Thymus (tissue), 11 donors: ENCODE data around the gene ZMYND19. TPM values are rescaled to one million over a fixed set of nuclear protein-coding genes. Genes with fewer than 3 reads are reported as not detected.

ENCODE experiments used
- DNase-seq, 9 donors: peaks; one replicate each; pipeline ENCODE4 v3.0.0-alpha.2; 2013; ENCODE audit warnings: low spot score in 9 of 9, low read depth in 6 of 9, missing footprints in 1 of 9
- H3K27ac ChIP-seq, 2 donors: one replicate each; pipeline ENCODE4 v1.5.1; 2013; ENCODE audit warnings: control low read depth in 1 of 2, low read depth in 1 of 2, low read length in 1 of 2, mild to moderate bottlenecking in 1 of 2, moderate library complexity in 1 of 2
- H3K27me3 ChIP-seq, 2 donors: one replicate each; pipeline ENCODE4 v1.5.1; 2013; ENCODE audit warnings: low read length in 1 of 2; ENCODE audit not compliant: control insufficient read depth in 2 of 2, insufficient read depth in 1 of 2
- H3K36me3 ChIP-seq, 2 donors: one replicate each; pipeline ENCODE4 v1.5.1; 2013; ENCODE audit warnings: low read length in 1 of 2, mild to moderate bottlenecking in 1 of 2, moderate library complexity in 1 of 2; ENCODE audit not compliant: control insufficient read depth in 2 of 2, insufficient read depth in 2 of 2
- H3K4me1 ChIP-seq, 2 donors: one replicate each; pipeline ENCODE4 v1.5.1; 2013; ENCODE audit warnings: low read length in 2 of 2; ENCODE audit not compliant: control insufficient read depth in 2 of 2, insufficient read depth in 2 of 2
- H3K4me3 ChIP-seq, 2 donors: one replicate each; pipeline ENCODE4 v1.5.1; 2013; ENCODE audit warnings: low read length in 2 of 2, control low read depth in 1 of 2, mild to moderate bottlenecking in 1 of 2
- H3K9me3 ChIP-seq, 2 donors: one replicate each; pipeline ENCODE4 v1.5.1; 2013; ENCODE audit warnings: low read length in 1 of 2, mild to moderate bottlenecking in 1 of 2; ENCODE audit not compliant: control insufficient read depth in 2 of 2, insufficient read depth in 1 of 2
- WGBS: extraction: QIAGEN DNeasy Blood & Tissue Kit; methylation state at CpG from one replicate; pipeline ENCODE4 v1.1.7; 2013; 5-methylcytosine and 5-hydroxymethylcytosine counted together
- polyA plus RNA-seq: library from polyadenylated mRNA; stranded (reverse); fragments of 200-250 nt; gene quantifications from one replicate; pipeline ENCODE4 v1.2.3, GENCODE V29; 2013
- total RNA-seq: library from RNA; stranded (reverse); fragments of 120-200 nt; gene quantifications from one replicate; pipeline ENCODE4 v1.2.4, GENCODE V29; 2013
- donor health status: healthy.

Gene ZMYND19
- total and polyA plus RNA-seq, 2 donors: 20.7 to 20.9 TPM

DNA sequence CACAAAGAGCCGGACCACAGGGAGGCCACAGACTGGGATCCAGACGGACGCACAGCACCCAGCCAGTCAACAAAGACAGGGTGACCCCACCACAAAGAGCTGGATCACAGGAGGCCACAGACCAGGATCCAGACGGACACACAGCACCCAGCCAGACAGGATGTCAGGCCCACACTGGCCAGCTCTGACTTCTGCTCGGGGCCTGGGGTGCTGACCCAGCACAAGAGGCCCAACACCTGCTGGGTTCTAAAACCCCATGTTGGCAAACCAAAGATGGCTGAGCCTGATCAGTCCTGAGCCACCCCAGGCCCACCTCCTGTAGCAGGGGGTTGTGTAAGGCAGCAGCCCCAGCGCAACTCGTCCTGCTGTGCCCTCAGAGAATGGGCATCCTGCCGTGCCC is 6.4 kb downstream of the ZMYND19 start:
- Histone ChIP-seq H3K27me3 (no peaks in the 10 kb centered on the region), H3K36me3 (peaks cover 43 to 66% of the 10 kb centered on the region in 2 donors), H3K27ac (no peak overlapping the region), H3K4me3 (no peak overlapping the region), H3K4me1 (peaks cover 3 to 10% of the 10 kb centered on the region in 2 donors), H3K9me3 (no peaks in the 10 kb centered on the region)
- WGBS: 95% methylated on average over 8 of the region's 8 CpGs
- no peak for DNase-seq

DNA sequence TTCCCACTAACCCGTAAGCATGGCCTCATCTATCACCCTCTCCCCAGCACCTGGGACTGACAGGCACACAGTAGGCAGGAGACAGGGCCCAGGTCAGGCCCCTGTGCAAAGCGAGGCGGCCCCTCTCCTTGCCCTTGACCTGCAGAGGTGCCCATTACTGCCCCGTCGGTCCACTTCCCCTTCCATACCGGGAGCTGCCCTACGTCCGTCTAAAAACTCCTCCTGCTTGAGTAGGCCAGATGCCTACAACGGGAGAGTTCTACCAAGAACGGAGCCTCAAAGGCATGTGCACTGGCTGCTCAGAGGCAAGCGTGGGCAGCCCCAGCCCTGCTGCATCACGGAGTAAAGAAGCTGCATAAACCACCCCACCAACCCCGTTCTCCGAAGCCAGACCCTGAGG is 7.0 kb downstream of the ZMYND19 start:
- no peak for DNase-seq
- Histone ChIP-seq H3K9me3 (no peaks in the 10 kb centered on the region), H3K4me1 (peaks cover 3 to 6% of the 10 kb centered on the region in 2 donors), H3K36me3 (peaks cover 41 to 61% of the 10 kb centered on the region in 2 donors), H3K4me3 (no peak overlapping the region), H3K27me3 (no peaks in the 10 kb centered on the region), H3K27ac (no peak overlapping the region)
- 96% methylated on average over 14 of the region's 14 CpGs for WGBS

DNA sequence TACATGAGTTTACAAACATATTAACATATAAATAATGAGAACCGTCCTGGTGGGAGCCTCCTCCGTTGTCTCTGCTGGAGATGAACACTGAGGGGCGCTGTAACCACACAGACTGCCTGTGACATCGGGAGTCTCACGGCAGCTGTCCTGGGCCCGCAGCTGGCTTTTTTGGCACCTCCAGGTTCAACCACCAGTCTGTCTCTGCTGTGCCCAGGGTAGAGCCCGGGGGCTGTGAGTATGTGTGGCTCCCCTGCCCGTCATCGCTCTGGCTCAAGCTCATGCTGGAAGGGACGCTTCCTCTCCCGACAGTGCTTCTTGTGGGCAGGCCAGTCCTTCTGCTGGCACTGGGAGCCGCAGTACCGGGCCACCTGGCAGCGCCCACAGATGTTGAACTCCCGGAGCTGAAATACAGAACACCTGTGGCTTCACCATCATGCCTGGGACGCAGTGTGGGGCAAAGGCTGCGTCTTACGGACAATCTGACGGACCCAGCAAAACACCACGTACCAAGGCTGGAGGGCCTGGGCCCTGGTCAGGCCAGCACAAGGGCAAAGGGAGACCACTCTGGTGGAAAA is 7.9 kb downstream of the ZMYND19 start:
- no peak overlapping the region for H3K4me3 ChIP-seq
- H3K4me1 ChIP-seq: peaks cover 10% of the 10 kb centered on the region in 2 donors
- H3K27me3 ChIP-seq: no peaks in the 10 kb centered on the region
- WGBS: 94% methylated on average over 20 of the region's 20 CpGs
- DNase-seq: no peak
- H3K9me3 ChIP-seq: no peaks in the 10 kb centered on the region
- peaks cover 37 to 52% of the 10 kb centered on the region in 2 donors for H3K36me3 ChIP-seq
- H3K27ac ChIP-seq: no peak overlapping the region

GRCh38 chr9:137581361-137582285 is 8.7 kb downstream of the ZMYND19 start:
- WGBS: 97% methylated on average over 22 of the region's 22 CpGs
- Histone ChIP-seq H3K4me3 (no peak overlapping the region), H3K4me1 (peaks cover 15 to 16% of the 10 kb centered on the region in 2 donors), H3K27me3 (no peaks in the 10 kb centered on the region), H3K9me3 (no peaks in the 10 kb centered on the region), H3K27ac (no peak overlapping the region), H3K36me3 (peaks cover 30 to 45% of the 10 kb centered on the region in 2 donors)
- no peak for DNase-seq

DNA sequence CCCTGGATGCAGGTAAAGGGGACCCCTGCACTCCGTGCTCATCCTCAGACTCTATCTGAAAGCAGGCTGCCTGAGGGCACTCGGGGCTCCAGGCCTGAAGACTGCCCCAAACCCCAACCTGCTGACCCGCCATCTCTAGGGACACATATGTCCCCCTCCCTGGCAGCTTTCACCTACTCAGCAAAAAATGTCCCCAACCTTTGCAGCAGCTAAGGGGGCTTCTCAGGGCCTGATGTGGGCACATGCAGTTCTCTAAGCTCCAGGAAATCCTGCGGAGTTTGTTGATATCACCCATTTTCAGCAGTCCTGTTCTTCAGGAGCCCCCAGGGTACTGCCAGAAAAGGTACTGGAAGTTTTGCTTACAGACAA is 9.4 kb downstream of the ZMYND19 start:
- Histone ChIP-seq H3K4me1 (peaks cover 15 to 16% of the 10 kb centered on the region in 2 donors), H3K27ac (no peak overlapping the region), H3K36me3 (peaks cover 30 to 44% of the 10 kb centered on the region in 2 donors), H3K27me3 (no peaks in the 10 kb centered on the region), H3K4me3 (no peak overlapping the region), H3K9me3 (no peaks in the 10 kb centered on the region)
- 96% methylated on average over 4 of the region's 4 CpGs for WGBS
- no peak for DNase-seq

DNA sequence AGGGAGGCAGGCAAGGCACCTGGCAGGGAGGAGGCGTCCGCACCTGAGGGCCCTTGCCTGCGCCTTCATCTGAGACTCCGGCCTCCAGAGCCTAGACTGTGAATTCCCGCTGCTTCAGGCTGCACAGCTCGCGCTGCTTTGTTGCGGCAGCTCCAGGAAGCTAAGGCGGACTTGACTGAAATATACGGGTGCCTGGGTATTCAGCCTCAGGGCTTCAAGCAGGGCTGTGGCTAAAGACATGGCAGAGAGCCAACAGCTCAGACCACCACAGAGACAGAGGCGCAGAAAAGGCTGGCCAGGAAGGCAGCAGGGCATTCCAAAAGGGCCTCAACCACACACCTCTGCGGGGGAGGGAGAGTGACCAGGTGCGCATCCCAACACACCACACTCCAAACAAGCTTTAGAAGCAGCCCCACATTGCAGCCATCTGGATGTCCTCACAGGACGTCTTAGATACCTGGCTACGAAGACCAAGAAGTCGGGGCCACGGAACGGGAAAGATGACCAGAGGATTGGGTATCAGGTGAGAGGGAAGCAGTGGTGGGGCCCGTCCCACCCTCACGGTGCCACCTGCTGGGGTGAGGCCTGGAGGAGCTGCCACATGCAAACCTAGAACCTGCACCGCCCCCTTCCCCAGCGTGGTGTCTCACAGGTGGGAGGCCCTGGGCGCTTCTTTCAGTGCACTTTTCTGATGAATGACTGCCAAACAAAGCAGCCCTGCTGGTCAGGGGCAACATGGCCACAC is 9.9 kb downstream of the ZMYND19 start:
- Histone ChIP-seq H3K4me3 (no peak overlapping the region), H3K4me1 (peaks cover 15 to 16% of the 10 kb centered on the region in 2 donors), H3K9me3 (no peaks in the 10 kb centered on the region), H3K36me3 (peaks cover 35 to 41% of the 10 kb centered on the region in 2 donors), H3K27me3 (no peaks in the 10 kb centered on the region), H3K27ac (no peak overlapping the region)
- WGBS: 90% methylated on average over 23 of the region's 23 CpGs
- no peak for DNase-seq

DNA sequence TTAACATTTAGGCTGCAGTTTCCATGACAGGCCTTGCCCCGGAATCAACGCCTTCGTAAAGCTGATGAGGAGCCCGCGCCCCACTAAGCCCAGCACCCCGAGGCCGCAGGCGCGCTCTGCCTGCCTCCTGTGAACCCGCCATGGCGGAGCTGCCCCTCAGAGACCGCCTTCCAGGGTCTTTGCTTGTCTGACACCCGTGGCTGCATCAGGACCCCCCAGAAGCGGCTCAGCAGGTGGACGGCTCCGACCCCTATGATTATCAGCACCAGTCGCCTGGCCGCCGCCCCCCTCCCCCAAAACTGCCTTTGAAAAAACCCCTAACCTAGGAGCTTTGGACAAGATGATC is 11.1 kb downstream of the ZMYND19 start:
- Histone ChIP-seq H3K27me3 (no peaks in the 10 kb centered on the region), H3K4me1 (peaks cover 15 to 16% of the 10 kb centered on the region in 2 donors), H3K27ac (peak overlapping the region; percentile 51 to 53), H3K4me3 (peak overlapping the region; percentile 61 to 96), H3K9me3 (no peaks in the 10 kb centered on the region), H3K36me3 (peaks cover 41 to 42% of the 10 kb centered on the region in 2 donors)
- WGBS: 69% methylated on average over 19 of the region's 19 CpGs
- DNase-seq: no peak

- H3K4me3 ChIP-seq: peak within 1 kb of the TSS; percentile 61 to 96
- H3K27ac ChIP-seq: peak within 1 kb of the TSS; percentile 51 to 68
- H3K4me1 ChIP-seq: peaks cover 15 to 16% of the 10 kb centered on the region in 2 donors
- DNase-seq: peak; percentile 46 to 95 (median 87)
- WGBS: 5% methylated on average over 82 of the region's 82 CpGs
- peaks cover 41% of the 10 kb centered on the region in 2 donors for H3K36me3 ChIP-seq
- H3K9me3 ChIP-seq: no peaks in the 10 kb centered on the region
- H3K27me3 ChIP-seq: no peaks in the 10 kb centered on the region
These were observed 11.6 kb downstream of the ZMYND19 start, which contains the start of gene DPH7 for GRCh38 chr9:137578518-137579258. Gene DPH7, minus strand, starts transcription at chr9:137578925. Its CDS starts 148 bp downstream, at chr9:137578777.
